Globus pallidus (tissue), 1 donor: ENCODE measurements around the gene UBXN11.
"Not testable (repeated sequence)": the region's sequence is repeated elsewhere in the genome, so short reads cannot be mapped to it uniquely, and the experiment has no call there.

Source experiments
- DNase-seq: peaks from one replicate; pipeline ENCODE4 v3.0.0-alpha.2; 2015; ENCODE audit warnings: low spot score

Gene UBXN11

DNA sequence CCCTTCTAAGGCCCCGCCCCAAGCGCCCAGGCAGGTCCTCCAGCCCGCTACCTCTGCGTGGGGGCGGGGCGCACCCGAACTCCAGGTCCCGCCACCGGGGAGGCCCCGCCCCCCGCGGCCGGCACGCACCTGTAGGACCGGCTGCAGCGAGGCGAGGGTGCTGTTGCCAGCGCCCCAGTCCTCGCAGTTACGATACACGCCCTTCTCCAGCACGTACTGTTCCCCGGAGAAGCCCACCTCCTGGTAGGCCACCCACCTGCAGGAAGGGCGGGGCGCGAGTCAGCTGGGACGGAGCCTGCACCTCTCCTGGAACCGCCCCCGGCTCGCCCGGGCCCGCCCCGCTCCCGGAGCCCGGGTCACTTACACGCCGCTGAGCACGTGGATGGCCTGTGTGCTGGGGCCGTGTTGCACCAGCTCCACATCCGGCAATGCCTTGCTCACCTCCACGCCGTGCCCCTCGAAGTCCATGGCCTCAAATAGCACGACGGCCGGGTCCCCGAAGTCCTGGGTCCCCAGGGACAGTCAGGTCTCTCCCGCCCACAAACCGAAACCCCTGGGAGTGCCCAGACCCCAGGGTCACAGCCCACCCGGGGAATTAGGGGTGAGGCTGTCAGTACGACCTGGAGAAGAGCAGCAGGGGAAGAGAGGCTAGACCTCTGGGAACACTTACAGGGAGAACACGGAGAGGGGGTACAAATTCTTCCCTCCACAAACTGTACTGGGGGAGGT, 30.2 kb upstream of the UBXN11 start:
- no peak for DNase-seq

GRCh38 chr1:26335774-26336476, 29.5 kb upstream of the UBXN11 start:
- DNase-seq = no peak

GRCh38 chr1:26333312-26333711, 26.9 kb upstream of the UBXN11 start:
- not testable (repeated sequence) for DNase-seq

DNA sequence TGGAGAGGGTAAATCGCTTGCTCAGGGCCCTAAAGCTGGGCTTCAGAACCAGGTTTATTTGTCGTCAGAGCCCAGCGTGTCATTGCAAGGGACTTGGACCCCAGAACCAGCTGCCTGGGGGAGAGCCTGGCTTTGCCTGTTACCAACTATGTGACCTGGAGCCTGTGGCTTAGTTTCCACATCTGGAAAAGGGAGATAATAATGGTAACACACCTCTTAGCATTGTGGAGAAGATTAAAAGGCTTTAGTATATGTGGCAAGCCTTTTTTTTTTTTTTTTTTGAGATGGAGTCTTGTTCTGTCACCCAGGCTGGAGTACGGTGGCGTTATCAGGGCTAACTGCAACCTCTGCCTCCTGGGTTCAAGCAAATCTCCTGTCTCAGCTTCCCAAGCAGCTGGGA, 23.8 kb upstream of the UBXN11 start:
- no peak for DNase-seq

- DNase-seq = not testable (repeated sequence)
Observed at GRCh38 chr1:26329380-26329779, 22.9 kb upstream of the UBXN11 start.

DNA sequence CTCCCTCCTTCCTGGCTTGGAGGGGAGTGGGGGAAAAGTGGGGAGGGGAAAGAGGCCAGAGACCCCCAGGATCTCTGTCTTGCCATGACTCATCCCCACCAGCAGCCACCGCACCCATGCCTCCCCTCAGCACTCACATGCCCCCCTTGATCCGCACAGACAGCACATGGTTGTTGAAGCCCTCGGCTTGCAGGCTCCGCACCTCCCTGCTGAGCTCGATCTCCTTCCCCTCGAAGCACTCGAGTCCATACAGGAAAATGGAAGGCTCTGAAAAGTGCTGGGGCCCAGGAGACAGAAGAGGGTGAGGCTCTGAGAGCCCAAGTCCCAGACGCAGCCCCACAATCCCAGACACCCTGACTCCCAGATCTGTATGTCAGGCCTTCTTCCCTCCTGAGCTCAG, 22.2 kb upstream of the UBXN11 start:
- no peak for DNase-seq

DNA sequence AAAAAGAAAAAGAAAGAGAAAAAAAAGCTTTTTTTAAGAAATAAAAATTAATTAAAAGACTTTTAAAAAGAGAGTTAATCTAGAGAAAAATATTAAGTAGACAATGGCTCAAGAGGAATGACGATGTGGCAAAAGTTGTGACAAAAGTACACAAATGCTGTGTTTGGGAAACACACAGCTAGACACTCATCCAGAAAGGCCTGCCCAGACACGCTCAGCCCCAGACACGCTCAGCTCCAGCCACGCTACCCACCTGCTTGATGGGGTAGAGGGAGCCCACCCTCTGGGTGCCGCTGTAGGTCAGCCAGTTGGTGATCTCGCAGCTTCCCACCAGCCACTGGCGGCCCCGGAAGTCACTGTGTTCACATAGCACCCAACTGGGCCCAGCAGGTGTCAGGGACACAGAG, 21.5 kb upstream of the UBXN11 start:
- DNase-seq = no peak

- DNase-seq = no peak
Observed at GRCh38 chr1:26324550-26324949, 18.1 kb upstream of the UBXN11 start.

- DNase-seq = no peak
Observed at GRCh38 chr1:26323382-26323781, 16.9 kb upstream of the UBXN11 start.

DNA sequence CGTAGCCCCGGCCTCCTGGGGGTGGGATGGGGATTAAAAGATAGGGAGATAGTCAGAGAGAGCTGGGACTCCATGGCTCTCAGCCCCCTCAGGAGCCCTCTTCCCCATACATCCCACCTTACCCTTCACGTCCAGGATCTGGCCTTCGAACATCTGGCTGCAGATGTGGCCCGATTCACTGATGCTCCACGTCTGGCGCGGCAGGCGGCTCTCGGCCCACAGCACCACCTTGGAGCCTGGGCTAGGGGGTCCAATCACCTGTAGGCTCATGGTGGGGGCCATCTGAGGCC, 15.6 kb upstream of the UBXN11 start:
- DNase-seq = no peak

- peak; percentile 77 for DNase-seq
Observed at GRCh38 chr1:26321315-26322041, 15.0 kb upstream of the UBXN11 start.

- DNase-seq = no peak
Observed at GRCh38 chr1:26320896-26321295, 14.5 kb upstream of the UBXN11 start.

DNA sequence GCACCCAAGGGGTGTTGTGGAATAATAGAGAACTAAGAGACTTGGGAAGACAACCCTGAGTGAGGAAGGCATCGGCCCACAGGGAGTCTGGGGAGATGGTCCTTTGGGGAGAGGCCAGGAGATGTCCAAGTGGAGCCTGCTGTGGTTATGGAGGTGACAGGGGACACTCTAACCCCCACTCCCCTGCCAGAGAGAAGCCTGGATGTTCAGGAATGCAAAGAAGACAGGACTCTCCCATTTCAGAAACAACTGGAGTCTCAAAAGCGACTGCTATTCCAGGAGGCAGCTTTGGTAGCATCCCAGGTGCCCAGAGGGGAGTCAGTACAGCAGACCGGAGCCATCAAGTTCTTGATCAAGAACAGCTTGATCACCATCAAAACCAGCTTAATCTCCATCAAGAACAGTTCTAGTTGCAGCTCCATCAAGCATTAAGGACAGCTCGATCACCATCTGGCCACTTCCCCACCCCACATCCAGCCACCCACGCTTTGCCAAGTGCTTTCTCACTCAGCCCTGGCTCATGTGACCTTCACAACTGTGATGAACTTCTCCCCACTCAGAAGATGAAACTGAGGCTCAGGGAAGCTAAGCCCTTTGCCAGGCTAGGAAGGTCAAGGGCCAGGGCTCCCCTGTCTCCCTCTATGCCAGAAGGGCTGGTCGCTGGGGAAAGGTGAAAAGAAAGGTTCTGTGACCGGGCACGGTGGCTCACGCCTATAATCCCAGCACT, 12.1 kb upstream of the UBXN11 start:
- peak; percentile 24 for DNase-seq

- no peak for DNase-seq
Observed at GRCh38 chr1:26317612-26318337, 11.3 kb upstream of the UBXN11 start, which contains the start of gene CD52. CD52 (plus strand) TSS chr1:26317958; CDS start chr1:26318018, 60 bp downstream.

- no peak for DNase-seq
Observed at GRCh38 chr1:26317146-26317545, 10.7 kb upstream of the UBXN11 start.

DNA sequence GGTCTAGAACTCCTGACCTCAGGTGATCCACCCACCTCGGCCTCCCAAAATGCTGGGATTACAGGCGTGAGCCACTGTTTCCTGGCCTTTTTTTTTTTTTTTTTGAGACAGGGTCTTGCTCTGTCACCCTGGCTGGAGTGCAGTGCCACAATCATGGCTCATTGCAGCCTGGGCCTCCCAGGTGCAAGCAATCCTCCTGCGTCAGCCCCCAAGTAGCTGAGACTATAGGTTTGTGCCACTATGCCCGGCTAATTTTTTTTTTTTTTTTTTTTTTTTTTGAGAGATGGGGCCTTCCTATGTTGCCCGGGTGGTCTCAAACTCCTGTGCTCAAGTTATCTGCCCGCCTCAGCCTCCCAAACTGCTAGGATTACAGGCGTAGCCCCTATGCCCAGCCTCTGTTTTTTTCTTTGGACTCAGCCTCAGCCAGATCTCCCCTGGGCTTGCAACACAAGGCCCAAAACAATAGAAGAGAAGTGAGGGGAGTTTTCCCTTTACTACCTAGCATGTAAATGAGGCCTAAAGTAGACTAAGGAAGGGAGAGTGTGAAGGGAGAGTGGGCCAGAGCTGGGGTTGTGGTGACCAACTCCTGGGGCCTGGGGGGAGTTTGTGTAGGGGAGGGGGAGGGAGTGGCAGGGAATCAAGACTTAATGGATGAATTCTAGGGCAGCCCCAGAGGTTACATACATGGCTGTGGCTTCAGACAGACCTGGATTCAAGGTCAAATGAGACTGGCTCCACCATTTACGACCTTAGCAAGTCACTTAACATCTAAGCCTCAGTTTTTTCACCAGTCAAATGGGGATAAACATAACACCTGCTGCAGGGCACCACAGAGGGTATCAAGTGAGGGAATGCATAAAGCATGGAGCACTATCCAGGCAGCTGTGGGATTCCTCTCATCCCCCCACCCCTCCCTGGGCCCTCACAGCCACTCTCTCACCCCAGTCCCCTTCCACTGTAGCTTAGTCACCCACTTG, 9.7 kb upstream of the UBXN11 start:
- DNase-seq = no peak

DNA sequence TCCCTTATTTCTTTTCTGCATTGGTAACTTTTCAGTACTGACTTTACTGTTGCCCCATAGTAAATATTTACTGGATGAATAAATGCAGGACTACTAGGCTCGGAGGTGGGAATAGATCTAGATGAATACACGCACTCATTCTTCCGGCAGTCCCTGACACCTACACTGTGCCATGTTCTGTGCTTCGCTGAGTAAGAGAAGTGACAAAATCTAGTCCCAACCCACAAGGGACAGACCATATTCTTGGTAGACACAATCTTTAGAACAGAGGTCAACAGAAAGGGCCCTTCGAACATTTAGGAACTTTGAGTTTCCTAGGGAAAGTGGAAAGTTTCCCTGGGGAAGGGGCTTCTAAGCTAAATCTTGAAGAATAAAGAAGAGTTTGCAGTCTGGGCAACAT, 8.1 kb upstream of the UBXN11 start:
- DNase-seq = no peak

DNA sequence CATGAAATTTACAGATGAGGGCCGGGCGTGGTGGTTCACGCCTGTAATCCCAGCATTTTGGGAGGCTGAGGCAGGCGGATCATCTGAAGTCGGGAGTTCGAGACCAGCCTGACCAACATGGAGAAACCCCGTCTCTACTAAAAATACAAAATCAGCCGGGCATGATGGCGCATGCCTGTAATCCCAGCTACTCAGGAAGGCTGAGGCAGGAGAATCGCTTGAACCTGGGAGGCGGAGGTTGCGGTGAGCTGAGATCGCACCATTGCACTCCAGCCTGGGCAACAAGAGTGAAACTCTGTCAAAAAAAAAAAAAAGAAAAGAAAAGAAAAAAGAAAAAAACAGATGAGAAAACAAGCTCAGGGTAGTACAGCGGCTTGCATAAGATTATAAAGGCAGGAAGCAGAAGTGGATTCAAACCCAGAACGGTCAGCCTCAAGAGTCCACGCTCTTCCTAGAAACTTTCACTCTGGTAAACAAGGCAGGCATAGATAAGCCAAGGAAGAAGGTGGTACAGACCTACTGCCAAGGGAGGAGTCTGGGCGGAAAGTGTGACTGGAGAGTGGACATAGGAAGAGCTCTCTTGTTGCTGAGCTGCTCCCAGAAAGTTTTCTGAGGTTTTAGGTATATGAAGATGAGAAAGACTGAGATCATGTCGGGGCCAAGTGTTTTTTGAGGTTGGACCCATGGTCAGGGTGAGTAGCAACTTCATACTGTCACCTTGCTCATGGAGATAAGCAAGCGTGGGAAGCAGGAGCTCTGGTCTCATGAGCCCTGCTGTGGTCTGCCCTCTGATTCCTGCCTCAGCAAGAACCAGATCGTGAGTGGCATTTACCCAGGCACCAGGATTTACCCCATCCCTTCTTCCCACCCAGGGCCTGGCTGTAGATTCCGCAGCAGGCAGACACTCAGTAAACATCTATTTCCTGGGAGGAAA, 1.8 kb upstream of the UBXN11 start:
- not testable (repeated sequence) for DNase-seq

DNA sequence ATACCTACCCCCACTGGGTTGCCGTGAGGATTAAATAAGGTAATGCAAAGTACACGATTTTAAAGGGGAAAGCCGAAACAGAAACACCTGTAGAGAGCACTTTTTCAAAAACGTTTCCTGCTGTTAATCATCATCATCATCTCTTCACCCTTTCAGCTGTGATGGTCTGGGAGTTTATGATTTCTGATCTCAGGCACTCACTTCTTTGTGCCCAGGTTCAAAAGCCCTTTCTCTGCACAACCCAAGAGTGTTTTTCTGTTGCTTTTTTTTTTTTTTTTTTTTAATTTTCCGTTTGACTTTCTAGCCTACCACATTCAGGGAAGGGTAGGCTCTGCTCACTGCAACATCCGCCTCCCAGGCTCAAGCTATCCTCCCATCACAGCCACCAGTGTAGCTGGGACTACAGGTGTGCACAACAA, 936 bp upstream of the UBXN11 start:
- DNase-seq = no peak
